HPDE6-E6E7 (cell line): Measurements from ENCODE around the gene HYCC1.

Source experiments
- DNase-seq: peaks from one replicate; pipeline ENCODE4 v3.0.0; 2011; ENCODE audit warnings: missing footprints; ENCODE audit errors: extremely low spot score

The HYCC1 gene

DNA sequence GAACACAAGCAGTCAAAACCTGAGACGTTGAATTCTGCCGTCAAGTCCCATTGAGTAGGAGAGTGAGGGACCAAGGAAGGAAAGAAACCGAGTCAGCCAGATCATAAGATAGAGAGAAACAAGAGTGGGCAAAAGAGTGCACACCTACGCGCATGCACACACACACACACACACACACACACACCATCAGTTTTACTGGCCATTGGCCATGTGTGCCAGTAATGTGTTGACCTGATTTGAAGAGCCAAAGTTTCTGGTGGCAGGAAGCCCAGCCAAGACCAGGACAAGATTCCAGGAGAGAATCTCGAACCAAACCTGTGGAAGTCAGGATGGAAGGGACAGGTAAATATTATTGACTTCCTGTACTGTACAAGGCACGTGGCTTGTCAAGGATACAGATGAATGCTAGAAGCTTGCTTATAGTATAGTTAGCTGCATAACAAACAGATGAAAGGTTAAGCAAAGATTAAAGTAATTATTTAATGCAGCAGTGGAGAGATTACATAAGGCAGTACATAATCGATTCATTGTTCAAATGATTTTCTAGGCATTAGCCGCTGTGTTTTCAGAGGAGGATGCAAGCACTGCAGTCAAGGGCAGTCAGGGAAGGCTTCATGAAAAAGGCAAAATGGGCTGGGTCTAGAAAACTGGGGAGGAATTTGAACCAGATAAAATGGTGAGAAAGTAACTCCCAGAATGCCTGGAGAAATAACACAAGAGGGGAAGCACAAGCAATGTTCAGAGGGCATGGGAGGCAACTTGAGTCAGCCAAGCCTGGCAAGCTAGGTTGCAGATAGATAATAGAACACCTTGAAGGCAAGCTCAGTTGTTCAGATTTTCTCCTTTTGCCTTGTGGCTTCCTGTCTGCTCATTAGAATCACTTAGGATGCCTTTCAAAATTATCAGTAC is 2.7 kb upstream of the HYCC1 start:
- no peak for DNase-seq

- no peak for DNase-seq
Observed at GRCh38 chr7:23014681-23015080, 751 bp upstream of the HYCC1 start.

DNA sequence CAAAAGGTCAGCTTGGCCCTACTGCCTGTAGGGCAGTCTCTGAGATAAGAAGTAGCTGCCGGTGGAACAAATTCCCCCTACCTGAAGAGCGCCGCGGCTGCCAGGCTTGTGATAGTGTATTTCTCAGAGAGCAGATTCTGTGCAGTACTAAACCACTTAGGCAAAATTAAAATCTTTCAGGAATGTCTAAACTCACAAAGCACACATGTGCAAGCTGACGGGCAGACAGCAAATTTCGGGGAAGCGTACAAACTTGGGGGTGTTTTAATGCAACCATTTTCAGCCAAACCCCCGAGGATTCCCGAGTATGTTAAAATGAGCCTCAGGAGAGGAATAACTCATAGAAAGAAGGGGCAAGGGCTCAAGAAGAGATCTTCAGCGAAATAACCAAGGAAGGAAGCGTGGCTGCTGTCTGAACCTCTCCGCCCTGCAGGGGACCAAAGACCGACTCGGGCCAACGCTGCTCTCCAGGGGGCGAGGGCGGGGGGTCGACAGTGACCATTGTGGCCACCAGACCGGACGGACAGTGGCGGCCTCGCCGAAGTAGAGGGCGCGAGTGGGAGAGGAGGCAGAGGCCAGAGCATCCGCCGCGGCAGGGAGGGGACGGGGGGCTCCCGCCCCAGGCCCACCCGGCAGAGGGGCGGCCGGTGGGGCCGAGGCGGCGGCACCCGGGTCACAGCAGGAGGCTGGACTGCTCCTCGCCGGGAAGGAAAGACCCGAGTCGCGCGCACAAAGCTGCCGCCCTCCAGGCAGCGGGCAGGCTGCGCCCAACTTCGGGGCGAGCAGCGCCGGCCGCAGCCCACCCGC is 819 bp downstream of the HYCC1 start:
- DNase-seq, result no peak

DNA sequence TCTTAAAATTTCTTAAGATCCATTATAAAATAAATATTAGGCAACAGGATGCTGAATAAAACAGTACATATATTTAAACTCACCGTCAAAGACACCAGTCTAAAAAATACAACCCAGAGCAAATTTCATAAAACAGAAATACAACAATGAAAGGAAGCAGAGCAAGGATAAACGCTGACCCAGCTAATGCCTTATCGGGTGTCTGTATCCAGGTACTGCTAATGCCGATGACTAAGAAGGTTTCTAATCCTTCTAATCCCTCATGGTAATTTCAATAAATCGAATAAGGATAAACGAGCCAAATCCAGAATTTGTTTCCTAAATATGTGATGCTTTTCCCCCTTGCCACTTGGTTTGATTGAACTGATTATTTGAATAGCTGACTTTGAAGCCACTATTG is 1.7 kb downstream of the HYCC1 start:
- no peak for DNase-seq

GRCh38 chr7:23011222-23011924 is 2.6 kb downstream of the HYCC1 start:
- DNase-seq, result no peak

DNA sequence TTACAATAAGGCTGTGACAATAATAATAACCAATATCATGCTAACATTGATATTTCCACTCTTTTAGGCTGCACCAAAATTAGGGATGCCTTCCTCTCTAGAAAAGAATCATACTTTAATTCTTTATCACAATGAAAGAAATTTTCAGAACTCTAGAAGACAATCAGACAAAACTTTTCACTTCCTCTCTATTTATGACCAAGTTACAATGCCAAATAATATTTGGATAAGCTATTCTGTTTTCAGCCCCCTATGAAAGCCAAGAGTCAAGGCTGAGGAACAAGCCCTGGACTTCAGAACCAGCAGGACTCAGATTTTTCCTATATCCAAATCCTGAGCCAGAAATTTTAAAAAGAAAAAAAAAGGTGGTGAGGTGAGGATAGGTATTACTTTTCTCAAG is 4.6 kb downstream of the HYCC1 start:
- no peak for DNase-seq

DNA sequence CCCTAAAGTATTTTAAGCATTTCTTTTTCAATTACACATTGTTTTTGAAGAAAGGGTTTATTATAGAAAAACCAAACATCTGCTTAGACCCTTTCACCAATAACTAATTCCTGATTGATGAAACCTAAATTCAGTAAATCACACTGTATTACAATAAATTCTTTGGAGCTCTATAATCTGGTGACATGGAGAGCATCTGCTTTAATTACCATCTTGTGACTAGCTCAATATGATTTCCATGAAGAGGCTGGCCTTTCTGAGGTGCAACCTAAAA is 9.7 kb downstream of the HYCC1 start:
- DNase-seq, result no peak

DNA sequence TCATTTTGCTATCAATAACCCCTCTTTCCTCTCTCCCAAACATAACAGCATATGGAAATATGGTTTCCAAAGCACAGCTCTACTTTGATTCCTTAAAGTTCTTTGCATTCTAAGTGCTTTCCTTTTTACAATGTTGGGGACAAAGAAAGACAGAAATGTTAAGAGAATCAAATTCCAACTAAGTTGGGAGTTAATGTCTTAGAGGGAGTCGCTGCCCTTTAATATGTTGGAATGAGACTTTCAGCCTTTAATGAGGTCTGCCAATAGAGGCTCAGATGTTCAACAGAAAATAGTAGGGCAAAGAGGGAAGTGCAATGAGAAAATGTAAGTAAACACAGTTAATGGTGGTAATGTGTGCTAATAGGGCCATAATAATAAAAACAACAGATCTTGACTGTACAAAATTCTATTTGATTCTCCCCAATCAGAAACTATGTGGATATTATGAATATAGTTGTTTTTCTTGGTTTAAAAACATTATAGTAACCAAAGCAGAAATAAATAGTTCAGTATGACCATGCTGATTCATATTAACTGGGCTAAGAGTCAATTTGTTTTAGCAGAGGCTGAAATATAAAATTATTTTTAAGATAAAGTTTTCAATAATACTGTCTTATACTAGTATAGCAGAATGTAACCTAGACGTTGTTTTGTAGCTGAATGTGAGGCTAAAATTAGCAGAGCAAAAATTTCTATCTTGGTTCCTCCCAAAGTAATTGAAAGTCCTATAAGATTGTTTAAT is 10.3 kb downstream of the HYCC1 start:
- DNase-seq, result no peak

GRCh38 chr7:23002698-23003097 is 11.2 kb downstream of the HYCC1 start:
- no peak for DNase-seq

- DNase-seq, result no peak
Observed at GRCh38 chr7:23001610-23002009, 12.3 kb downstream of the HYCC1 start.

DNA sequence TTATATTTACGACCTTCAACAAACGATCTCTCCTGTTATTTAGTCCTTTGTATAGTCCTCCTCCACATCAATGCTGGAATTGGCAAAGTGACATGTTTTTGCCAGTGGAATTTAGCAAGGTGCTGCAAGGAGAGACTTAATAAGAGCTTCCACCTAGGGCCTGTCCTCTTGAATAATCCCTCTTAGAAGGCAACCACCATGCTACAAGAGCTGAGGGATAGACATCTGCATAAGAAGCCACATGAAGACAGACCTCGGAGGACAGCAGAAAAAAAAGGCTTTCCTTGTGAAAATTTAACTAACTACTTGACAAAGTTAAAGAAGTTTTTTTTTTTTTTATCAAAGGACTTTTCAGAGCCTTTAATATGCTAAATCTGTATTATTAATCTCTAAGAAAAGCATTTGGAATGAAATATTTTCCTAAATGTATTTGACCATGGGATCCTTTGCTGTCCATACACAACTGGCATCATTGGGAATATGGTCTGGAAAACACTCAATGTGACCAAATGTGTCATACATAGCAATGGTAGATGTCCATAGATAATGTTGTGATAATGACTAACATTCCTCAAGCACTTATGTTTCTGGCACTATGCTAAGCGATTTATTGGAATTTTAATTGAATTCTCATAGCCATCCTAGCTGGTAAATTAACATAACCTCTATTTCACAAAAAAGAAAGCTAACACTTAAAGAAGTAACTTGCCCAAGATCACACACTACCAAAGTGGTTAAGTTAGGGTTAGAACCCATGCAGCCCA is 13.2 kb downstream of the HYCC1 start:
- no peak for DNase-seq

DNA sequence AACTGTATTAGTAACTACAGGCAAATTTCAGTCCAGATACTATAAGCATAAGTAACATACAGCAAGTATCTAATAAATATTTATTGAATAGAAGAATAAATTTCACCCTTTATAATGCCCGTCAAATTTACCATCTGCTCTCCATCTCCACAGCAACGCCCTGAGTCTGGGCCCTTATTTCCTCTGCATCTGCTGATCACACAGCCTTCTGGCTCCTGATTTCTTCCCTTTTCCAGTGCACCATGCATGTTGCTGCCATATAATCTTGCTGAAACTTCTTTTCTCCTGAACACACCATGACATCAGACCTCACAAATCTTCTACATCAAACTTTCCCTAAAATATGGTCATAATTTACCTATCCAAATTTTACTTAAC is 15.4 kb downstream of the HYCC1 start:
- no peak for DNase-seq

DNA sequence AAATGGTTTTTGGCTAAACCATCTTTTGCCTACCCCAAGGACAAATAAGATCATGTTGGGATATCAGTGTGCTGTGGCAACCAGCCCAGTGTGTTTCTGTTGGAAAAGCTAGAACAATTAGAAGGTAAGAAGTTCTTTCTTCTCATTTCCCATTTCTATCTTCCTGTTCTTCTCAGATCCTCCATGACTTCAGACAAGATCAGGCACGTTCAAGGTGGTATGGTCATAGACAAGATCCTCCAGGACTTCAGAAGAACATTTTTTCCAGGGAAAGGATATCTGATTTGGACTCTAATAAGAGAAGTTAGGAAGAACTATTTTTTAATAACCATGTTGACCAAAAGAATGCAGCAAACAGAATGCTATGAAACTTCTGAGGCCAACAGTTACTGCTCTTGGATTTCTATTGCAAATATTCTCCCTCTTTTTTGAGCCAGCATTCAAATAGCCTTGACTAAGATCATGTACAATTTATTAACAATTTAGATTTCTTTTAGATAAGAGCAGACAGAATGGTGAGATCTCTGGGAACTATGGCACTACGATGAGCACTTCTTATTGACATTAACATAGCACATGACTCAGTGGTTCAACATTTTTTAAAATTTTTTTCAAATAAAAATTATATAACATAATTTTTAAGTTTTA is 15.9 kb downstream of the HYCC1 start:
- DNase-seq, result no peak

DNA sequence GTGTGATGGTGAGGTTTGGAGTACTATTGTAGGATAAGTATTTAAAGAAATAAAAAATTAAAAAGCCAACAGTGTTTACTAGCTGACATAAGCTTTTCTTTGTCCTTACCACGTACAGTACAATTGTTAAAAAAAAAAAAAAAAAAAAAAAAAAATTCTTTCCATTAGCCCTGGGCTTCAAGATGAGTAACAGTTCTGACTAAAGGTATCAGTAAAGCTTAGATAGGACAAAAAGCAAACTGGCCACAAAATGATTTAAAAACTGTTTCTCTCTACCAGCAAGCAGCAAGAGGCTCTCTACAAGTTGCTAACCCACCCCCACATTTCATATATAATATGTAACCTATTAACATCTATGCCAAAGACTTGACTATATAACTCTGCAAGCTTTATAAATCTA is 17.5 kb downstream of the HYCC1 start:
- DNase-seq, result no peak

DNA sequence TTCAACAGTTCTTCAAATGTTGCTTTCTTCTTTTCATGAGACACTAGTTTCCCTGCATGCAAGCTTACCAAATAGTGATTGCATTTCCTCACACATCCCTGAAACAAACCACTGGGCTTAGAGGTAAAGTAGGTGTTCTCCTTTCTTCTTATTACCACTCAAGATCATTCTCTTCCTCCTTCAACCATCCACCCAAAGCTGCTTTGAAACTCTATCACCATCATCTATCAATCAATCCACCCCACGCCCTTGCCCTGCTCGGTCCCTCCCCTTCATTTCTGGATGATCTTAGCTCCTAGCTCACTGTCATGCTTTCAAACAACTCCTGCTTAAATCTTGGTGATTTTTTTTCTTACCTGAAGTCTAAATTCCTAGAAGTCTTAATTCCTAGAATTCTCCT is 18.9 kb downstream of the HYCC1 start:
- no peak for DNase-seq

DNA sequence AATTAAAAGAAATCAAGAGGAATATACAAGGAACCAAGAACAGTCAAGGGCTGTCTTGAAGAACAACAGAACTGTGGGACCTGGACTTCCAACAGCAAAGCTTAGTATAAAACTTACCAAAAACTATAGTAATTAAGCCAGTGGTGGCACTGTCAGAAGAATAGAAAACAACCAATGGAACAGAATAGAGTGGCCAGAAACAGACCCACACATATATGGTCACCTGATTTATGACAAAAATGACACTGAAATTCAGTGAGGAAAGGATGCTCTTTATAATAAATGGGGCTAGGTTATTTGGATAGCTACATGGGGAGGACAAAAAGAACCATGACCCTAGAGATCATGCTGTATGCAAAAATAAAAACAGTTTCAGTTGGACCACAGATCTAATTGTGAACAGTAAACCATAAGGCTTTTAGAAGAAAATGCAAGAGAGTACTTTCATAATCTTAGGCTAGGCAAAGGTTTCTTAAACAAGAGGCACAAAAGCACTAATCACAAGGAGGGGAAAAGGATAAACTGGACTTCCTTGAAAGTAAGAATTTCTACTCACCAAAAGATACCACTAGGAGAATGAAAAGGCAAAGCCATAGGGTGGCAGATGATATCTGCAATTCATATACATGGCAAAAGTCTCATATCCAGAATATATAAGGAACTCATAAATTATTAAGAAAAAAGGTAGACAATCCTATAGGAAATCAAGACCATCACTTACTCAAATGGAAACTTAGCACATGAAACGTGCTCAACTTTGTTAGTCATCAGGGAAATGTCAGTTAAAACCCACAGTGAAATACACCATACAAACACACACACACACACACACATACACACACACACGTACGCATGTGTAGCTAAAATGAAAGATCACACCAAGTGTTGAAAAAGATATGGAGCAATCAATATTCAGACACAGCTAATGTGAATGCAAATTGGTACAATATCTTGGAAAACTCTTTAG is 20.8 kb downstream of the HYCC1 start:
- DNase-seq, result no peak

GRCh38 chr7:22990588-22990949 is 23.4 kb downstream of the HYCC1 start:
- DNase-seq, result no peak

DNA sequence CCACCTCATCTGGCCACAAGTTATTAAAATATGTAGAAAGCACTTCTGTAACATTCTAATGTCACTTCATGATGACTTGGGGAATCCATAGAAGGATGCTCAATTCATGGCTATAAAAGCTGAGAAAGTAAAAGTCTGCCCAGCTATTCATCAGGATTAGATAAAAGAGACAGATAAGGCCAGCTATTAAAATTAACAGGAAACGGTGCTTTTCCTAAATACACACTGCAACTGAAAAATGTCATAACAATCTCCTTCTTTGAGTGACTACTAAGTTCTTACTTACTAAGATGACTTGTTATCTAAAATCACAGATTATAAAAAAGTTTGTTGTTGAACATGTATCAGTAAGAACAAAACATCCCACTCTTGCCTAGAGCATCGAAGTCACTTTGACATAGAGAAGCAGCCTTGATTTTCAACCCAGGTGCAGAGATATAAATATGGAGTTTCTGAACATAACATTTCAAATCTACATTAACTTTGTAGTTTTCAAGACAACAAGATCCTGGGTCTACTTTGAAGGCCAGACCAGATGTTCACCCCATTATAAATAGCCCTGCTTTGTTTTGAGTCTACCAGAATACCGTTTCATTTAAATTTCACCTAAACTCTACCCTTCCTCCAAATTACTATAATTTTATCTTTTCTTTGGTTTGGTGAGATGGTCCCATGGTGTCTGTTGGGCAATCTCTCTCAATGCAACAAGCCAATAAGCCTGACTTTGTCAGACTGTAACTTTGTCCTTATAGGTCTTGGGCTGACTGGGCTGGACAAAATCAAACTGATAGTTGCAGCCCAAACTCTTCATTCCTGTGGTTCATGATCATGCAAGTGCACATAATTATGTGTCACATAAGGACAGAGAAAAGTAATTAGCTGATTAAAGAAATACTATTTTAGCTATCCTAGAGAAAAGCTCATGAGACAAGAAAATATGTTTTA is 24.0 kb downstream of the HYCC1 start:
- no peak for DNase-seq
